Mesenchymal stem cell (in vitro differentiated cells and primary cell): ENCODE measurements around the gene KLF7.

Source experiments
- DNase-seq: peaks from one replicate; pipeline ENCODE4 v3.0.0-alpha.2; 2013
- H2AFZ ChIP-seq: one replicate; pipeline ENCODE4 v1.6.1; 2013; ENCODE audit warnings: low read depth, mild to moderate bottlenecking, control low read depth, inconsistent platforms, low read length, moderate library complexity
- H2AK5ac ChIP-seq: 2 replicates; pipeline ENCODE4 v1.6.1; 2013; ENCODE audit warnings: low read length, moderate library complexity, mild to moderate bottlenecking, inconsistent platforms; ENCODE audit not compliant: severe bottlenecking
- H2BK120ac ChIP-seq: one replicate; pipeline ENCODE4 v1.6.1; 2013; ENCODE audit warnings: low read depth, mild to moderate bottlenecking, inconsistent platforms, low read length, moderate library complexity
- H2BK12ac ChIP-seq, 2 experiments: one replicate each; pipeline ENCODE4 v1.6.1; 2013; ENCODE audit warnings: inconsistent platforms in 2 of 2, low read length in 2 of 2, mild to moderate bottlenecking in 2 of 2, moderate library complexity in 2 of 2, control low read depth in 1 of 2
- H2BK15ac ChIP-seq: one replicate; pipeline ENCODE4 v1.6.1; 2013; ENCODE audit warnings: mild to moderate bottlenecking, low read depth, inconsistent platforms; ENCODE audit not compliant: poor library complexity, severe bottlenecking
- H2BK5ac ChIP-seq: 2 replicates; pipeline ENCODE4 v1.6.1; 2013; ENCODE audit warnings: low read depth, mild to moderate bottlenecking, low read length, control low read depth, inconsistent platforms; ENCODE audit not compliant: poor library complexity, severe bottlenecking
- H3K14ac ChIP-seq, 2 experiments: one replicate each; pipeline ENCODE4 v1.6.1; 2013; ENCODE audit warnings: inconsistent platforms in 2 of 2, low read length in 2 of 2, control low read depth in 1 of 2, mild to moderate bottlenecking in 1 of 2, moderate library complexity in 1 of 2
- H3K18ac ChIP-seq, 2 experiments: one replicate each; pipeline ENCODE4 v1.6.1; 2013; ENCODE audit warnings: inconsistent platforms in 2 of 2, low read length in 2 of 2, control low read depth in 1 of 2, low read depth in 1 of 2, mild to moderate bottlenecking in 1 of 2
- H3K23ac ChIP-seq, 2 experiments: one replicate each; pipeline ENCODE4 v1.6.1; 2013; ENCODE audit warnings: inconsistent platforms in 2 of 2, low read length in 2 of 2, mild to moderate bottlenecking in 2 of 2, moderate library complexity in 2 of 2, control low read depth in 1 of 2
- H3K27ac ChIP-seq: 2 replicates; pipeline ENCODE4 v1.5.1; 2013; ENCODE audit warnings: mild to moderate bottlenecking, moderate library complexity, low read length, control low read depth, inconsistent platforms; ENCODE audit not compliant: poor library complexity, severe bottlenecking
- H3K27me3 ChIP-seq, 2 experiments: 2 replicates each; pipeline versions ENCODE4 v1.6.1 to v1.7.0; 2013; ENCODE audit warnings: low read length in 2 of 2, mild to moderate bottlenecking in 2 of 2, moderate library complexity in 2 of 2, control low read depth in 1 of 2, inconsistent platforms in 1 of 2; ENCODE audit not compliant: control insufficient read depth in 1 of 2, insufficient read depth in 1 of 2
- H3K36me3 ChIP-seq, 2 experiments: 2 replicates each; pipeline versions ENCODE4 v1.6.1 to v1.7.0; 2013; ENCODE audit warnings: low read length in 2 of 2, control low read depth in 1 of 2, inconsistent platforms in 1 of 2, low read depth in 1 of 2, mild to moderate bottlenecking in 1 of 2; ENCODE audit not compliant: insufficient read depth in 2 of 2, control insufficient read depth in 1 of 2
- H3K4ac ChIP-seq, 2 experiments: one replicate each; pipeline ENCODE4 v1.6.1; 2013; ENCODE audit warnings: inconsistent platforms in 2 of 2, low read length in 2 of 2, mild to moderate bottlenecking in 2 of 2, moderate library complexity in 2 of 2, control low read depth in 1 of 2, low read depth in 1 of 2
- H3K4me1 ChIP-seq: 2 replicates; pipeline ENCODE4 v1.6.1; 2013; ENCODE audit warnings: low read depth, low read length, control low read depth; ENCODE audit not compliant: control insufficient read depth, insufficient read depth
- H3K4me2 ChIP-seq: 2 replicates; pipeline ENCODE4 v1.6.1; 2013; ENCODE audit warnings: low read length, mild to moderate bottlenecking, inconsistent platforms; ENCODE audit not compliant: poor library complexity, severe bottlenecking
- H3K4me3 ChIP-seq, 2 experiments: 2 replicates each; pipeline versions ENCODE4 v1.5.1 to v1.7.0; 2013; ENCODE audit warnings: low read length in 2 of 2, mild to moderate bottlenecking in 2 of 2, control low read depth in 1 of 2, low read depth in 1 of 2; ENCODE audit not compliant: insufficient read depth in 1 of 2
- H3K79me1 ChIP-seq: replicated peaks from 2 replicates; pipeline ENCODE4 v1.6.1; 2013; ENCODE audit warnings: mild to moderate bottlenecking, control low read depth, low read length, inconsistent platforms; ENCODE audit not compliant: poor library complexity, severe bottlenecking
- H3K9ac ChIP-seq: 2 replicates; pipeline ENCODE4 v1.7.0; 2013; ENCODE audit warnings: mild to moderate bottlenecking, low read length, moderate library complexity
- H3K9me3 ChIP-seq: 2 replicates; pipeline ENCODE4 v1.7.0; 2013; ENCODE audit warnings: mild to moderate bottlenecking, low read length; ENCODE audit not compliant: control insufficient read depth
- H4K8ac ChIP-seq: one replicate; pipeline ENCODE4 v1.6.1; 2013; ENCODE audit warnings: inconsistent platforms, mild to moderate bottlenecking, low read length, moderate library complexity
- H4K91ac ChIP-seq: one replicate; pipeline ENCODE4 v1.6.1; 2013; ENCODE audit warnings: mild to moderate bottlenecking, low read length, inconsistent platforms
- WGBS: methylation state at CpG from one replicate; pipeline ENCODE4 v1.1.7; 2013; ENCODE audit warnings: mixed read lengths; 5-methylcytosine and 5-hydroxymethylcytosine counted together

Gene KLF7

GRCh38 chr2:207054521-207054920 lies 111.2 kb downstream of the KLF7 start:
- Histone ChIP-seq H3K23ac (no peak overlapping the region), H2AFZ (no peak overlapping the region), H2BK120ac (peak overlapping the region; percentile 34), H3K4me2 (peak overlapping the region; percentile 24), H3K36me3 (no peaks in the 10 kb centered on the region), H3K27me3 (no peaks in the 10 kb centered on the region), H3K79me1 (no peaks in the 10 kb centered on the region), H3K18ac (no peak overlapping the region), H4K91ac (no peak overlapping the region), H2AK5ac (no peak overlapping the region), H3K27ac (no peak overlapping the region), H4K8ac (no peak overlapping the region), H3K4me3 (no peak overlapping the region), H3K9me3 (no peaks in the 10 kb centered on the region), H3K14ac (peak overlapping the region in 1 of 2 experiments; percentile 15), H2BK12ac (no peak overlapping the region), H3K4me1 (peaks cover 2% of the 10 kb centered on the region), H2BK5ac (no peak overlapping the region), H3K9ac (no peak overlapping the region), H2BK15ac (no peak overlapping the region), H3K4ac (no peak overlapping the region)
- 89% methylated on average over 4 of the region's 4 CpGs for WGBS
- no peak for DNase-seq

- no peak overlapping the region for H2BK120ac ChIP-seq
- H3K27me3 ChIP-seq, result no peaks in the 10 kb centered on the region
- no peak overlapping the region for H2BK12ac ChIP-seq
- H3K4me3 ChIP-seq, result no peak overlapping the region
- H3K23ac ChIP-seq, result no peak overlapping the region
- no peak overlapping the region for H3K9ac ChIP-seq
- no peak overlapping the region for H4K91ac ChIP-seq
- H4K8ac ChIP-seq, result no peak overlapping the region
- H3K9me3 ChIP-seq, result no peaks in the 10 kb centered on the region
- no peak overlapping the region for H2BK5ac ChIP-seq
- peaks cover 10% of the 10 kb centered on the region for H3K4me1 ChIP-seq
- DNase-seq, result no peak
- H2BK15ac ChIP-seq, result peak overlapping the region; percentile 60
- H3K18ac ChIP-seq, result no peak overlapping the region
- WGBS, result 74% methylated on average over 3 of the region's 3 CpGs
- no peak overlapping the region for H3K27ac ChIP-seq
- no peaks in the 10 kb centered on the region for H3K79me1 ChIP-seq
- no peak overlapping the region for H3K14ac ChIP-seq
- no peak overlapping the region for H2AK5ac ChIP-seq
- no peak overlapping the region for H2AFZ ChIP-seq
- no peaks in the 10 kb centered on the region for H3K36me3 ChIP-seq
- no peak overlapping the region for H3K4ac ChIP-seq
- H3K4me2 ChIP-seq, result no peak overlapping the region
Measured at GRCh38 chr2:207051385-207051965, 114.3 kb downstream of the KLF7 start.

- Histone ChIP-seq H3K4me3 (no peak overlapping the region), H2BK5ac (no peak overlapping the region)
- WGBS, result 100% methylated on average over 2 of the region's 5 CpGs
Measured at GRCh38 chr2:207049122-207049521, 116.6 kb downstream of the KLF7 start.

GRCh38 chr2:207048416-207048815 lies 117.3 kb downstream of the KLF7 start:
- Histone ChIP-seq H2BK12ac (peak overlapping the region in 1 of 2 experiments; percentile 59), H3K4me2 (peak overlapping the region; percentile 31), H4K8ac (peak overlapping the region; percentile 64), H3K79me1 (no peaks in the 10 kb centered on the region), H3K14ac (no peak overlapping the region), H3K27me3 (no peaks in the 10 kb centered on the region), H4K91ac (no peak overlapping the region), H3K9ac (no peak overlapping the region), H3K23ac (no peak overlapping the region), H2AFZ (no peak overlapping the region), H3K9me3 (no peaks in the 10 kb centered on the region), H3K4me3 (no peak overlapping the region), H3K4ac (no peak overlapping the region), H2BK120ac (no peak overlapping the region), H2BK15ac (peak overlapping the region; percentile 55), H2BK5ac (no peak overlapping the region), H3K18ac (peak overlapping the region in 1 of 2 experiments; percentile 83), H3K4me1 (peaks cover 9% of the 10 kb centered on the region), H3K36me3 (no peaks in the 10 kb centered on the region), H3K27ac (peak overlapping the region; percentile 34), H2AK5ac (no peak overlapping the region)
- DNase-seq, result peak; percentile 44
- 12% methylated on average over 4 of the region's 5 CpGs for WGBS

More at GRCh38 chr2:207049122-207049521, 116.6 kb downstream of the KLF7 start:
- H2BK15ac ChIP-seq, result no peak overlapping the region
- DNase-seq, result no peak
- no peak overlapping the region for H4K91ac ChIP-seq
- no peak overlapping the region for H3K9ac ChIP-seq
- H3K36me3 ChIP-seq, result no peaks in the 10 kb centered on the region
- no peak overlapping the region for H3K18ac ChIP-seq
- no peak overlapping the region for H3K23ac ChIP-seq
- no peaks in the 10 kb centered on the region for H3K27me3 ChIP-seq
- H4K8ac ChIP-seq, result no peak overlapping the region
- H3K79me1 ChIP-seq, result no peaks in the 10 kb centered on the region
- no peak overlapping the region for H3K27ac ChIP-seq
- no peak overlapping the region for H2AFZ ChIP-seq
- H3K9me3 ChIP-seq, result no peaks in the 10 kb centered on the region
- H2BK12ac ChIP-seq, result no peak overlapping the region
- peaks cover 9% of the 10 kb centered on the region for H3K4me1 ChIP-seq
- H3K4ac ChIP-seq, result no peak overlapping the region
- H2AK5ac ChIP-seq, result no peak overlapping the region
- H2BK120ac ChIP-seq, result no peak overlapping the region
- H3K14ac ChIP-seq, result no peak overlapping the region
- H3K4me2 ChIP-seq, result no peak overlapping the region
